RWPE2 (cell line): ENCODE measurements around the gene BUD13.
A peak's percentile ranks its signal among the peaks of the same experiment; 100 is the strongest.

Experiments
- ATAC-seq: fragments of 200-7000 bp; cut with Tn5 transposase; 3 replicates; pipeline ENCODE4 v1.9.1; 2021; ENCODE audit warnings: low read depth
- DNase-seq: peaks from one replicate; pipeline ENCODE4 v3.0.0-alpha.2; 2020; ENCODE audit warnings: low spot score
- H3K27ac ChIP-seq: fragments of 450-650 bp; 2 replicates; pipeline ENCODE4 v1.5.1; 2017; ENCODE audit warnings: mild to moderate bottlenecking; ENCODE audit not compliant: poor library complexity, severe bottlenecking
- H3K27me3 ChIP-seq: fragments of 250-450 bp; sonication (Bioruptor Pico); 2 replicates; pipeline ENCODE4 v1.5.1; 2021; ENCODE audit warnings: mild to moderate bottlenecking, moderate library complexity; ENCODE audit not compliant: insufficient read depth, poor library complexity, severe bottlenecking
- H3K36me3 ChIP-seq: fragments of 250-450 bp; sonication (Bioruptor Pico); 2 replicates; pipeline ENCODE4 v1.5.1; 2020; ENCODE audit warnings: low read depth, mild to moderate bottlenecking, moderate library complexity
- H3K4me1 ChIP-seq: fragments of 250-450 bp; sonication (Bioruptor Pico); 2 replicates; pipeline ENCODE4 v1.5.1; 2021; ENCODE audit warnings: mild to moderate bottlenecking, moderate library complexity; ENCODE audit not compliant: insufficient read depth, poor library complexity, severe bottlenecking
- H3K4me3 ChIP-seq: fragments of 250-450 bp; sonication (Bioruptor Pico); 2 replicates; pipeline ENCODE4 v1.5.1; 2021; ENCODE audit warnings: mild to moderate bottlenecking, moderate library complexity; ENCODE audit not compliant: severe bottlenecking
- H3K9me3 ChIP-seq: fragments of 250-450 bp; sonication (Bioruptor Pico); 2 replicates; pipeline ENCODE4 v1.5.1; 2021; ENCODE audit warnings: mild to moderate bottlenecking, moderate library complexity; ENCODE audit not compliant: severe bottlenecking
- TF ChIP-seq, protein P1 (sequence below): fragments of 450-650 bp; IDR thresholded peaks from one replicate; pipeline ENCODE4 v1.5.1; 2017; ENCODE audit warnings: mild to moderate bottlenecking, moderate library complexity; ENCODE audit not compliant: poor library complexity, severe bottlenecking

Gene BUD13

GRCh38 chr11:116714902-116715301 is 57.9 kb downstream of the BUD13 start:
- no peak overlapping the region for H3K4me3 ChIP-seq
- TF ChIP-seq, protein P1, sequence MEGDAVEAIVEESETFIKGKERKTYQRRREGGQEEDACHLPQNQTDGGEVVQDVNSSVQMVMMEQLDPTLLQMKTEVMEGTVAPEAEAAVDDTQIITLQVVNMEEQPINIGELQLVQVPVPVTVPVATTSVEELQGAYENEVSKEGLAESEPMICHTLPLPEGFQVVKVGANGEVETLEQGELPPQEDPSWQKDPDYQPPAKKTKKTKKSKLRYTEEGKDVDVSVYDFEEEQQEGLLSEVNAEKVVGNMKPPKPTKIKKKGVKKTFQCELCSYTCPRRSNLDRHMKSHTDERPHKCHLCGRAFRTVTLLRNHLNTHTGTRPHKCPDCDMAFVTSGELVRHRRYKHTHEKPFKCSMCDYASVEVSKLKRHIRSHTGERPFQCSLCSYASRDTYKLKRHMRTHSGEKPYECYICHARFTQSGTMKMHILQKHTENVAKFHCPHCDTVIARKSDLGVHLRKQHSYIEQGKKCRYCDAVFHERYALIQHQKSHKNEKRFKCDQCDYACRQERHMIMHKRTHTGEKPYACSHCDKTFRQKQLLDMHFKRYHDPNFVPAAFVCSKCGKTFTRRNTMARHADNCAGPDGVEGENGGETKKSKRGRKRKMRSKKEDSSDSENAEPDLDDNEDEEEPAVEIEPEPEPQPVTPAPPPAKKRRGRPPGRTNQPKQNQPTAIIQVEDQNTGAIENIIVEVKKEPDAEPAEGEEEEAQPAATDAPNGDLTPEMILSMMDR: no peak
- ATAC-seq (no peak), DNase-seq (no peak)
- no peak overlapping the region for H3K27ac ChIP-seq
- H3K9me3 ChIP-seq: no peaks in the 10 kb centered on the region
- H3K4me1 ChIP-seq: no peaks in the 10 kb centered on the region
- H3K36me3 ChIP-seq: no peaks in the 10 kb centered on the region
- H3K27me3 ChIP-seq: no peaks in the 10 kb centered on the region

DNA sequence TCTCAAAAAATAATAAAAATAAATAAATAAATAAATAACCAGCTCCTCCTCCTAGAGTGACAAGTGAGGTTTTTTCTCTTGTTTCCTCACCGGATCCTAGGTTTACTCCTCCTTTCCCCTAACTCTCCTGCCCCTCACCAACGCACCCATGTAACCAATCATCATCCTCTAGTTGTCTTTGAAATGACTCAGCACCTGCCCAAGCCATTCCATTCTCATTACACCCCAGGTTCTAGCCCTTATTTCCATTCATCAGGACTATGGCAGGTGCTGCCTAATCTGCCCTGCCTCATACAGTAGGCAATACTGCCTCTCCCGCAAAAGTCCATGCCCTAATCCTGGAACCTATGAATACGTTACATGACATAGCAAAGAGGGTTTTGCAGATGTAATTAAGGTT is 60.4 kb downstream of the BUD13 start:
- H3K27ac ChIP-seq: no peak overlapping the region

GRCh38 chr11:116710762-116711161 is 62.0 kb downstream of the BUD13 start:
- no peak for DNase-seq
- Histone ChIP-seq H3K9me3 (no peaks in the 10 kb centered on the region), H3K27me3 (no peaks in the 10 kb centered on the region), H3K36me3 (no peaks in the 10 kb centered on the region), H3K4me3 (no peak overlapping the region), H3K4me1 (peaks cover 6% of the 10 kb centered on the region), H3K27ac (no peak overlapping the region)
- ATAC-seq: no peak
- TF ChIP-seq, protein P1: no peak

More for the DNA sequence above, 60.4 kb downstream of the BUD13 start:
- TF ChIP-seq, protein P1: no peak
- no peaks in the 10 kb centered on the region for H3K36me3 ChIP-seq
- no peaks in the 10 kb centered on the region for H3K27me3 ChIP-seq
- ATAC-seq (no peak), DNase-seq (no peak)
- peaks cover 5% of the 10 kb centered on the region for H3K4me1 ChIP-seq
- H3K9me3 ChIP-seq: no peaks in the 10 kb centered on the region
- H3K4me3 ChIP-seq: no peak overlapping the region

DNA sequence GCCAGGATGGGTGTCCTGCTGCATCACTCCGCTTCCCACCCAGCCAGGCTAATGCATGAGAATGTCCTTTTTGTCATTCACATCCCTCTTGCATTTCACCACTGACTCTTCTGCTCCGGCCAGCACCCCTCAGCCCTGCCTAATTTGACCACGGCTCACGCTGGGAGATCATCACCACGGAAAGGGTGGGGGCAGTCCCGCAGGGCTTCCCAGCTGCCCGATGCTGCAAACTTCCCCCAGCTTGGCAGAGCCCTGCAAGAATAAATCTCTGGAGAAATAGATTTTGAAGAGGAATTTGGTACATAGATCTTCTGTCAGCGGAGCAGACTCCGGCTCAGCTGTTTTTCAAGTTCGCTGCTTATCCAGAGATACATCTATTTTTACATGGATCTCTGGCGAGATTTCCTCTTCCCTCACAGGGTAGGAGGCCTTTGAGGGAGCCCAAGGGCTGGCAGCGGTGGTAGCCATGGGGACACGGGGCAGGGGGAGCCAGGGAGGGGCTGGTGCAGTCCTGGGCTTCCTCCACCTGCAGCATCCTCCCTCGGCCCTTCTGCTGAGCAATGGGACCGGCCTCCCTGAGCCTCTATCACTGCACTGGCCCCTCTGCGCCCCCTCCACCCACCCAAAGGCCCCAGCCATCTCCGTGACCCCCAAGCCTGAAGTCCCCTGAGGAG is 62.6 kb downstream of the BUD13 start:
- no peak overlapping the region for H3K27ac ChIP-seq
- TF ChIP-seq, protein P1: no peak
- peaks cover 6% of the 10 kb centered on the region for H3K4me1 ChIP-seq
- ATAC-seq (no peak), DNase-seq (no peak)
- no peaks in the 10 kb centered on the region for H3K27me3 ChIP-seq
- H3K4me3 ChIP-seq: no peak overlapping the region
- no peaks in the 10 kb centered on the region for H3K9me3 ChIP-seq
- no peaks in the 10 kb centered on the region for H3K36me3 ChIP-seq

- H3K4me3 ChIP-seq: no peak overlapping the region
- H3K27ac ChIP-seq: no peak overlapping the region
- H3K27me3 ChIP-seq: no peaks in the 10 kb centered on the region
- H3K9me3 ChIP-seq: no peaks in the 10 kb centered on the region
- TF ChIP-seq, protein P1: no peak
- DNase-seq (no peak), ATAC-seq (peak; percentile 64)
- no peaks in the 10 kb centered on the region for H3K36me3 ChIP-seq
- H3K4me1 ChIP-seq: peaks cover 6% of the 10 kb centered on the region
These were observed 65.0 kb downstream of the BUD13 start for GRCh38 chr11:116707746-116708145.
